ENCODE results near the gene STAC. TPM values are rescaled to one million over a fixed set of nuclear protein-coding genes. Genes with fewer than 3 reads are reported as not detected.

The STAC gene
- total and polyA plus RNA-seq, 9 of the 15 experiments (the other 6 are each of a cell fraction or from before 2014, with no cell fraction given) = 0.11 TPM; not detected in 8

DNA sequence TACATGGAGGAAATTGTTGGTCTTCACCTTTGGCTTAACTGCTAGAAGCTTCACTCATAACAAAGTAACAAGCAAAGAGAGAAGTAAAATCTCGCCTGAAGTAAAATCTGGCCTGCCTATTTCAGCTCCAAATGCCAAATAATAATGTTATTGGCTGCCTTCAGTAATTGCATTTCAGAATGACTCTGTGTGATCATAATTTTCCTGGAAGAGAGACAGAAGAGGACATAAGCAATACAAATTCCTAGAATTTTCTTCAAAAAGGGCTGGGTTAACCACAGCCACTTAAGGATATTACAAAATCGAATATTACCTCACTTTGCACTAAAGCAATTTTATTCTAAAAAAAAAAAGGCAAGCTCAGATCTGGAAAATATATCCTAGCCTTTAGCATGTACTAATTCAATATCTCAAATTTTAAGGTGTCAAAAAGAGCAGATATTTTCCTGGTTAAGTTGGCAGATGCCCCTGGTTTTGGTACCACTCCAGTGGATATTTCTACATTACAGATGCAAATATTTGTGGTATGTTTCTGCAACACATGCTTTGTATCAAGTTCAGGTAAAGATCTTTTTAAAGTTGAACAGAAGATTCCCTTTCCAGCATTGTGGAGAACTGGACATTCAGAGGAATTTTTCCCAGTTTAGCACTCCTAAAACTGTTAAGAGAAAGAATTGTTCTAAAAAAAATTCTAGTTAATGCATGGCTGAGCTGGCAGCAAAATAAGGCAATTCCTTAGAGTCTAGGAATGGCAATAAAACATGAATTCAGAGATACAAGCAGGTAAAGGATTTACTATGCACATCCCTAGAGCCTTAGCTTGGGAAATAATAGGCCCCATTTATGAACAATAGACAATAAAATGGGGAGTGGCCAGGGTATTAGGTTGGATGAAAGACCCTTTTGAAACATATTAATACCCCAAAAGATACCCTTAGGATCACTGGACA lies 116.7 kb downstream of the STAC start:
- H4K20me1 ChIP-seq (replicated peaks; ENCODE audit: control insufficient read depth, insufficient read depth, low read length) = no peaks in the 10 kb centered on the region
- no peak overlapping the region for H2AFZ ChIP-seq (ENCODE audit: low read depth, low read length)
- intact Hi-C loops (cut with micrococcal nuclease) = no loop called here
- FAIRE-seq (no peak), ATAC-seq (no peak), DNase-seq (ENCODE audit: extremely low read depth in 1 of 4, low spot score in 3 of 4) (no peak)
- H3K9me1 ChIP-seq (ENCODE audit: control insufficient read depth, insufficient read depth, low read length) = no peaks in the 10 kb centered on the region
- no peaks in the 10 kb centered on the region for H3K36me3 ChIP-seq (ENCODE audit: control insufficient read depth, insufficient read depth, low read length)
- H3K27me3 ChIP-seq (ENCODE audit: control insufficient read depth in 2 of 2, insufficient read depth in 2 of 2, low read length in 2 of 2) = no peaks in the 10 kb centered on the region
- H3K9me3 ChIP-seq (replicated peaks; ENCODE audit: control insufficient read depth, insufficient read depth, low read depth, low read length) = no peaks in the 10 kb centered on the region
- H3K27ac ChIP-seq (ENCODE audit: extremely low read depth, low read depth, low read length) = no peak overlapping the region
- POLR2A ChIA-PET = no interaction called here
- 0% methylated on average over 2 of the region's 2 CpGs for WGBS (ENCODE audit: insufficient coverage, low coverage, missing lambda C conversion rate)
- H3K9ac ChIP-seq (ENCODE audit: insufficient read depth in 1 of 2, low read depth in 2 of 2, low read length in 2 of 2) = no peak overlapping the region
- in situ Hi-C loops (cut with MboI) = no loop called here
- CTCF ChIA-PET (ENCODE audit: low intra/inter-chr PET ratio) = no interaction called here
- H3K79me2 ChIP-seq (ENCODE audit: control insufficient read depth, insufficient read depth, low read length) = no peaks in the 10 kb centered on the region
- no peak overlapping the region for H3K4me3 ChIP-seq
- BruUV-seq (replicated peaks) = no TSS peak
- no peaks in the 10 kb centered on the region for H3K4me1 ChIP-seq (replicated peaks in 1 of 2; ENCODE audit: control insufficient read depth in 2 of 2, insufficient read depth in 2 of 2, low read length in 2 of 2)
- no peak overlapping the region for H3K4me2 ChIP-seq (ENCODE audit: insufficient read depth, low read length)
- TF ChIP-seq ZNF184 (CRISPR knock-in tag; IDR thresholded peaks at IDR 0.05) (no peak), BCL6 (CRISPR knock-in tag; IDR thresholded peaks at IDR 0.05) (no peak), MTA3 (IDR thresholded peaks at IDR 0.05; ENCODE audit: borderline replicate concordance) (no peak), CREM (IDR thresholded peaks at IDR 0.05; ENCODE audit: low read depth) (no peak), BRF1 (IDR thresholded peaks at IDR 0.05; ENCODE audit: borderline replicate concordance, extremely low read depth, insufficient read length) (no peak), POLR2H (tag; IDR thresholded peaks at IDR 0.05; ENCODE audit: low read depth) (no peak), TAF1 (IDR thresholded peaks at IDR 0.05; ENCODE audit: control insufficient read depth, extremely low read depth, insufficient read depth, low read length, severe bottlenecking) (no peak), ARNT (IDR thresholded peaks at IDR 0.05) (no peak), GTF2F1 (IDR thresholded peaks at IDR 0.05; ENCODE audit: low read depth, low read length) (no peak)
- TF ChIP-seq, protein P1, sequence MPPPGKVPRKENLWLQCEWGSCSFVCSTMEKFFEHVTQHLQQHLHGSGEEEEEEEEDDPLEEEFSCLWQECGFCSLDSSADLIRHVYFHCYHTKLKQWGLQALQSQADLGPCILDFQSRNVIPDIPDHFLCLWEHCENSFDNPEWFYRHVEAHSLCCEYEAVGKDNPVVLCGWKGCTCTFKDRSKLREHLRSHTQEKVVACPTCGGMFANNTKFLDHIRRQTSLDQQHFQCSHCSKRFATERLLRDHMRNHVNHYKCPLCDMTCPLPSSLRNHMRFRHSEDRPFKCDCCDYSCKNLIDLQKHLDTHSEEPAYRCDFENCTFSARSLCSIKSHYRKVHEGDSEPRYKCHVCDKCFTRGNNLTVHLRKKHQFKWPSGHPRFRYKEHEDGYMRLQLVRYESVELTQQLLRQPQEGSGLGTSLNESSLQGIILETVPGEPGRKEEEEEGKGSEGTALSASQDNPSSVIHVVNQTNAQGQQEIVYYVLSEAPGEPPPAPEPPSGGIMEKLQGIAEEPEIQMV (tag; conservative IDR thresholded peaks at IDR 0.05; ENCODE audit: low read depth) = no peak
- TF ChIP-seq, protein P2, sequence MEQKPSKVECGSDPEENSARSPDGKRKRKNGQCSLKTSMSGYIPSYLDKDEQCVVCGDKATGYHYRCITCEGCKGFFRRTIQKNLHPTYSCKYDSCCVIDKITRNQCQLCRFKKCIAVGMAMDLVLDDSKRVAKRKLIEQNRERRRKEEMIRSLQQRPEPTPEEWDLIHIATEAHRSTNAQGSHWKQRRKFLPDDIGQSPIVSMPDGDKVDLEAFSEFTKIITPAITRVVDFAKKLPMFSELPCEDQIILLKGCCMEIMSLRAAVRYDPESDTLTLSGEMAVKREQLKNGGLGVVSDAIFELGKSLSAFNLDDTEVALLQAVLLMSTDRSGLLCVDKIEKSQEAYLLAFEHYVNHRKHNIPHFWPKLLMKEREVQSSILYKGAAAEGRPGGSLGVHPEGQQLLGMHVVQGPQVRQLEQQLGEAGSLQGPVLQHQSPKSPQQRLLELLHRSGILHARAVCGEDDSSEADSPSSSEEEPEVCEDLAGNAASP (IDR thresholded peaks at IDR 0.05) = no peak
- TF ChIP-seq, protein P3, sequence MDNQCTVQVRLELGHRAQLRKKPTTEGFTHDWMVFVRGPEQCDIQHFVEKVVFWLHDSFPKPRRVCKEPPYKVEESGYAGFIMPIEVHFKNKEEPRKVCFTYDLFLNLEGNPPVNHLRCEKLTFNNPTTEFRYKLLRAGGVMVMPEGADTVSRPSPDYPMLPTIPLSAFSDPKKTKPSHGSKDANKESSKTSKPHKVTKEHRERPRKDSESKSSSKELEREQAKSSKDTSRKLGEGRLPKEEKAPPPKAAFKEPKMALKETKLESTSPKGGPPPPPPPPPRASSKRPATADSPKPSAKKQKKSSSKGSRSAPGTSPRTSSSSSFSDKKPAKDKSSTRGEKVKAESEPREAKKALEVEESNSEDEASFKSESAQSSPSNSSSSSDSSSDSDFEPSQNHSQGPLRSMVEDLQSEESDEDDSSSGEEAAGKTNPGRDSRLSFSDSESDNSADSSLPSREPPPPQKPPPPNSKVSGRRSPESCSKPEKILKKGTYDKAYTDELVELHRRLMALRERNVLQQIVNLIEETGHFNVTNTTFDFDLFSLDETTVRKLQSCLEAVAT (IDR thresholded peaks at IDR 0.05) = no peak

Measured in K562 (cell line).